ENCODE data around the gene TMEM143. TPM values are rescaled to one million over a fixed set of nuclear protein-coding genes. Genes with fewer than 3 reads are reported as not detected.

The TMEM143 gene
- total and polyA plus RNA-seq, 2 experiments from 2014 or later = 29.8 to 38.5 TPM

- TF ChIP-seq CTCF (IDR thresholded peaks at IDR 0.05; ENCODE audit: low read depth, low read length) = peak; percentile 83
- Histone ChIP-seq H3K27me3 (no peaks in the 10 kb centered on the region), H3K27ac (no peak overlapping the region), H3K4me3 (no peak overlapping the region), H3K36me3 (no peaks in the 10 kb centered on the region), H3K4me1 (ENCODE audit: low read depth) (no peaks in the 10 kb centered on the region), H3K9me3 (ENCODE audit: low read depth) (no peaks in the 10 kb centered on the region)
- DNase-seq (ENCODE audit: low read depth in 1 of 2, low spot score in 1 of 2) = peak; percentile 66 to 69
These were observed 12.4 kb downstream of the TMEM143 start for GRCh38 chr19:48351341-48351752.

GRCh38 chr19:48350856-48351255 lies 12.9 kb downstream of the TMEM143 start:
- Histone ChIP-seq H3K4me3 (no peak overlapping the region), H3K4me1 (ENCODE audit: low read depth) (no peaks in the 10 kb centered on the region), H3K9me3 (ENCODE audit: low read depth) (no peaks in the 10 kb centered on the region), H3K36me3 (no peaks in the 10 kb centered on the region), H3K27me3 (no peaks in the 10 kb centered on the region), H3K27ac (no peak overlapping the region)
- no peak for TF ChIP-seq CTCF (IDR thresholded peaks at IDR 0.05; ENCODE audit: low read depth, low read length)
- DNase-seq (ENCODE audit: low read depth in 1 of 2, low spot score in 1 of 2) = no peak

- no peak for DNase-seq (ENCODE audit: low read depth in 1 of 2, low spot score in 1 of 2)
- no peaks in the 10 kb centered on the region for H3K4me1 ChIP-seq (ENCODE audit: low read depth)
- no peaks in the 10 kb centered on the region for H3K27me3 ChIP-seq
- H3K4me3 ChIP-seq = no peak overlapping the region
- no peak overlapping the region for H3K27ac ChIP-seq
- H3K36me3 ChIP-seq = no peaks in the 10 kb centered on the region
- no peaks in the 10 kb centered on the region for H3K9me3 ChIP-seq (ENCODE audit: low read depth)
- TF ChIP-seq CTCF (IDR thresholded peaks at IDR 0.05; ENCODE audit: low read depth, low read length) = no peak
These were observed 15.0 kb downstream of the TMEM143 start for GRCh38 chr19:48348737-48349136.

- Histone ChIP-seq H3K27ac (peak overlapping the region; percentile 55), H3K27me3 (no peaks in the 10 kb centered on the region), H3K4me1 (ENCODE audit: low read depth) (no peaks in the 10 kb centered on the region), H3K36me3 (no peaks in the 10 kb centered on the region), H3K9me3 (ENCODE audit: low read depth) (no peaks in the 10 kb centered on the region), H3K4me3 (no peak overlapping the region)
- no peak for TF ChIP-seq CTCF (IDR thresholded peaks at IDR 0.05; ENCODE audit: low read depth, low read length)
- DNase-seq (ENCODE audit: low read depth in 1 of 2, low spot score in 1 of 2) = peak in 1 of 2 donors; percentile 20
These were observed 15.7 kb downstream of the TMEM143 start for GRCh38 chr19:48348045-48348444.

- H3K27me3 ChIP-seq = no peaks in the 10 kb centered on the region
- no peak for TF ChIP-seq CTCF (IDR thresholded peaks at IDR 0.05; ENCODE audit: low read depth, low read length)
- H3K27ac ChIP-seq = no peak overlapping the region
- no peaks in the 10 kb centered on the region for H3K4me1 ChIP-seq (ENCODE audit: low read depth)
- H3K4me3 ChIP-seq = no peak overlapping the region
- no peaks in the 10 kb centered on the region for H3K9me3 ChIP-seq (ENCODE audit: low read depth)
- peak in 1 of 2 donors; percentile 54 for DNase-seq (ENCODE audit: low read depth in 1 of 2, low spot score in 1 of 2)
- no peaks in the 10 kb centered on the region for H3K36me3 ChIP-seq
These were observed 17.5 kb downstream of the TMEM143 start for GRCh38 chr19:48346191-48346590.

- no peak for DNase-seq (ENCODE audit: low read depth in 1 of 2, low spot score in 1 of 2)
- no peaks in the 10 kb centered on the region for H3K4me1 ChIP-seq (ENCODE audit: low read depth)
These were observed 18.8 kb downstream of the TMEM143 start for GRCh38 chr19:48344892-48345291.

More at GRCh38 chr19:48344892-48345291, 18.8 kb downstream of the TMEM143 start:
- no peaks in the 10 kb centered on the region for H3K36me3 ChIP-seq
- no peak overlapping the region for H3K4me3 ChIP-seq
- H3K27me3 ChIP-seq = no peaks in the 10 kb centered on the region
- H3K9me3 ChIP-seq (ENCODE audit: low read depth) = no peaks in the 10 kb centered on the region
- no peak for TF ChIP-seq CTCF (IDR thresholded peaks at IDR 0.05; ENCODE audit: low read depth, low read length)
- no peak overlapping the region for H3K27ac ChIP-seq
